Liver (tissue), 9 donors: Measurements from ENCODE around the gene UQCRHL. TPM values are rescaled to one million over a fixed set of nuclear protein-coding genes. Genes with fewer than 3 reads are reported as not detected.

Experiments
- DNase-seq: peaks from one replicate; pipeline ENCODE4 v3.0.0-alpha.2; 2017; ENCODE audit warnings: low spot score
- H3K27ac ChIP-seq, 2 donors: one replicate each; pipeline ENCODE4 v1.7.0; 2013; ENCODE audit warnings: inconsistent platforms in 2 of 2, low read length in 2 of 2, control low read depth in 1 of 2, low read depth in 1 of 2, mild to moderate bottlenecking in 1 of 2
- H3K27me3 ChIP-seq, 4 donors: one replicate each; pipeline versions ENCODE4 v1.6.1 to v1.7.0; 2013; ENCODE audit warnings: low read length in 3 of 4, inconsistent platforms in 1 of 4, mild to moderate bottlenecking in 1 of 4, moderate library complexity in 1 of 4; ENCODE audit not compliant: control insufficient read depth in 4 of 4, insufficient read depth in 4 of 4
- H3K36me3 ChIP-seq, 4 donors: one replicate each; pipeline versions ENCODE4 v1.6.1 to v1.7.0; 2013; ENCODE audit warnings: low read length in 3 of 4, mild to moderate bottlenecking in 3 of 4, low read depth in 1 of 4, moderate library complexity in 1 of 4; ENCODE audit not compliant: control insufficient read depth in 4 of 4, insufficient read depth in 3 of 4
- H3K4me1 ChIP-seq, 4 donors: one replicate each; pipeline versions ENCODE4 v1.6.1 to v1.7.0; 2013; ENCODE audit warnings: low read length in 3 of 4, mild to moderate bottlenecking in 3 of 4, moderate library complexity in 1 of 4; ENCODE audit not compliant: control insufficient read depth in 4 of 4, insufficient read depth in 4 of 4
- H3K4me3 ChIP-seq, 3 donors: one replicate each; pipeline versions ENCODE4 v1.6.1 to v1.7.0; 2013; ENCODE audit warnings: low read length in 3 of 3, control low read depth in 1 of 3, low read depth in 1 of 3, mild to moderate bottlenecking in 1 of 3
- H3K9ac ChIP-seq, 2 donors: one replicate each; pipeline ENCODE4 v1.7.0; 2013; ENCODE audit warnings: low read length in 2 of 2, mild to moderate bottlenecking in 2 of 2, moderate library complexity in 2 of 2, control low read depth in 1 of 2, low read depth in 1 of 2
- H3K9me3 ChIP-seq, 4 donors: one replicate each; pipeline versions ENCODE4 v1.6.1 to v1.7.0; 2013; ENCODE audit warnings: low read length in 3 of 4; ENCODE audit not compliant: control insufficient read depth in 4 of 4
- ATF3 ChIP-seq: IDR thresholded peaks from 2 replicates; pipeline ENCODE4 v1.6.1; 2016; ENCODE audit warnings: antibody characterized with exemption
- CTCF ChIP-seq: fragments of 150-350 bp; IDR thresholded peaks from 2 replicates; pipeline ENCODE4 v1.5.1; 2017; ENCODE audit warnings: improper control_type of control experiment, low read depth, low read length; ENCODE audit not compliant: missing input control
- EGR1 ChIP-seq, 2 donors: IDR thresholded peaks; 2 replicates each; pipeline ENCODE4 v1.6.1; 2016 to 2018; ENCODE audit warnings: antibody characterized with exemption in 2 of 2, low read depth in 2 of 2
- FOXA1 ChIP-seq: IDR thresholded peaks from 2 replicates; pipeline ENCODE4 v1.6.1; 2016; ENCODE audit warnings: antibody characterized with exemption
- FOXA2 ChIP-seq: IDR thresholded peaks from 2 replicates; pipeline ENCODE4 v1.6.1; 2016; ENCODE audit warnings: antibody characterized with exemption
- GABPA ChIP-seq, 2 donors: IDR thresholded peaks in 1 of 2; conservative IDR thresholded peaks in 1 of 2; 2 replicates each; pipeline ENCODE4 v1.6.1; 2016; ENCODE audit warnings: antibody characterized with exemption in 2 of 2, mild to moderate bottlenecking in 1 of 2, moderate library complexity in 1 of 2
- HNF4A ChIP-seq, 2 donors: conservative IDR thresholded peaks; 2 replicates each; pipeline ENCODE4 v1.6.1; 2016; ENCODE audit warnings: antibody characterized with exemption in 2 of 2, mild to moderate bottlenecking in 2 of 2
- HNF4G ChIP-seq: IDR thresholded peaks from 2 replicates; pipeline ENCODE4 v1.6.1; 2016; ENCODE audit warnings: antibody characterized with exemption
- JUND ChIP-seq, 2 donors: IDR thresholded peaks; 2 replicates each; pipeline ENCODE4 v1.6.1; 2016; ENCODE audit warnings: antibody characterized with exemption in 2 of 2
- MAX ChIP-seq: IDR thresholded peaks from 2 replicates; pipeline ENCODE4 v1.6.1; 2016; ENCODE audit warnings: antibody characterized with exemption
- NR2F2 ChIP-seq: IDR thresholded peaks from 2 replicates; pipeline ENCODE4 v1.6.1; 2016; ENCODE audit warnings: antibody characterized with exemption
- RAD21 ChIP-seq, 2 donors: IDR thresholded peaks; 2 replicates each; pipeline ENCODE4 v1.6.1; 2016; ENCODE audit warnings: antibody characterized with exemption in 2 of 2, mild to moderate bottlenecking in 2 of 2
- REST ChIP-seq: IDR thresholded peaks from 2 replicates; pipeline ENCODE4 v1.6.1; 2016; ENCODE audit warnings: antibody characterized with exemption, mild to moderate bottlenecking
- RXRA ChIP-seq, 2 donors: IDR thresholded peaks; 2 replicates each; pipeline ENCODE4 v1.6.1; 2017 to 2018; ENCODE audit warnings: antibody characterized with exemption in 2 of 2, mild to moderate bottlenecking in 1 of 2
- SP1 ChIP-seq: IDR thresholded peaks from 2 replicates; pipeline ENCODE4 v1.6.1; 2018; ENCODE audit warnings: antibody characterized with exemption, mild to moderate bottlenecking
- TAF1 ChIP-seq: conservative IDR thresholded peaks from 2 replicates; pipeline ENCODE4 v1.6.1; 2016; ENCODE audit warnings: antibody characterized with exemption, mild to moderate bottlenecking
- YY1 ChIP-seq: IDR thresholded peaks from 2 replicates; pipeline ENCODE4 v1.6.1; 2016; ENCODE audit warnings: antibody characterized with exemption, mild to moderate bottlenecking
- ZBTB33 ChIP-seq: IDR thresholded peaks from 2 replicates; pipeline ENCODE4 v1.6.1; 2016; ENCODE audit warnings: antibody characterized with exemption
- WGBS: extraction: QIAGEN DNeasy Blood & Tissue Kit; methylation state at CpG from one replicate; pipeline ENCODE4 v1.1.7; 2013; 5-methylcytosine and 5-hydroxymethylcytosine counted together
- polyA plus RNA-seq, 2 donors: library from polyadenylated mRNA; stranded (reverse) in 1 of 2; unstranded in 1 of 2; fragments of 200-250 nt in 1 of 2; fragments of >200 nt in 1 of 2; fragmentation: Nextera tagmentation in 1 of 2; extraction: Ambion mirVana in 1 of 2; gene quantifications; one replicate each; pipeline versions ENCODE4 v1.2.1 to v1.2.3, GENCODE V29; 2013 to 2015
- total RNA-seq, 2 donors: library from RNA; depleted of rRNA; stranded (reverse); fragments of >200 nt; gene quantifications; one replicate each; pipeline ENCODE4 v1.2.3, GENCODE V29; 2014
- donor health status: healthy.
- donor health status: healthy.
- donor health status: healthy.
- donor health status: healthy.
- donor health status: healthy.

UQCRHL gene
- total and polyA plus RNA-seq, 4 donors: 0.50 to 2.9 (median 1.4) TPM

GRCh38 chr1:15785683-15786082 is 21.8 kb downstream of the UQCRHL start:
- WGBS: 98% methylated on average over 8 of the region's 8 CpGs
- no peak for TF ChIP-seq RXRA (IDR thresholded peaks at IDR 0.05)
- TF ChIP-seq NR2F2: no peak
- no peak for TF ChIP-seq JUND (IDR thresholded peaks at IDR 0.05)
- no peak for TF ChIP-seq EGR1 (IDR thresholded peaks at IDR 0.05; ENCODE audit: low read depth in 2 of 2)
- no peak for TF ChIP-seq HNF4A (conservative IDR thresholded peaks at IDR 0.05)
- TF ChIP-seq ZBTB33: no peak
- no peak for TF ChIP-seq RAD21 (IDR thresholded peaks at IDR 0.05)
- TF ChIP-seq YY1: no peak
- no peak for TF ChIP-seq MAX
- TF ChIP-seq GABPA (IDR thresholded peaks at IDR 0.05 in 1 of 2, conservative IDR thresholded peaks at IDR 0.05 in 1 of 2): no peak
- no peak for TF ChIP-seq TAF1
- no peak for TF ChIP-seq REST
- no peak for TF ChIP-seq FOXA1
- TF ChIP-seq SP1: no peak

GRCh38 chr1:15777909-15778707 is 29.3 kb downstream of the UQCRHL start:
- Histone ChIP-seq H3K9ac (no peak overlapping the region), H3K27me3 (no peaks in the 10 kb centered on the region), H3K9me3 (no peaks in the 10 kb centered on the region), H3K27ac (no peak overlapping the region), H3K36me3 (no peaks in the 10 kb centered on the region), H3K4me1 (peaks cover 10 to 21% (median 14%) of the 10 kb centered on the region in 4 donors), H3K4me3 (no peak overlapping the region)
- WGBS: 88% methylated on average over 7 of the region's 7 CpGs
- no peak for DNase-seq
- no peak for TF ChIP-seq ATF3
- no peak for TF ChIP-seq HNF4G
- TF ChIP-seq RXRA (IDR thresholded peaks at IDR 0.05): no peak
- no peak for TF ChIP-seq FOXA1
- TF ChIP-seq HNF4A (conservative IDR thresholded peaks at IDR 0.05): no peak
- no peak for TF ChIP-seq GABPA (IDR thresholded peaks at IDR 0.05 in 1 of 2, conservative IDR thresholded peaks at IDR 0.05 in 1 of 2)
- TF ChIP-seq FOXA2: no peak
- no peak for TF ChIP-seq EGR1 (IDR thresholded peaks at IDR 0.05; ENCODE audit: low read depth in 2 of 2)
- no peak for TF ChIP-seq CTCF
- no peak for TF ChIP-seq SP1
- TF ChIP-seq RAD21 (IDR thresholded peaks at IDR 0.05): no peak
- TF ChIP-seq REST: no peak

More at GRCh38 chr1:15785683-15786082, 21.8 kb downstream of the UQCRHL start:
- H3K36me3 ChIP-seq: no peaks in the 10 kb centered on the region
- H3K27ac ChIP-seq: no peak overlapping the region
- no peak for DNase-seq
- no peak overlapping the region for H3K9ac ChIP-seq
- no peaks in the 10 kb centered on the region for H3K27me3 ChIP-seq
- peaks cover 3 to 4% (median 4%) of the 10 kb centered on the region in 4 donors for H3K4me1 ChIP-seq
- H3K9me3 ChIP-seq: no peaks in the 10 kb centered on the region
- no peak overlapping the region for H3K4me3 ChIP-seq
